NCI-H460 (cell line): ENCODE data around the gene SLC25A23. TPM values are rescaled to one million over a fixed set of nuclear protein-coding genes. Genes with fewer than 3 reads are reported as not detected.

Experiments used
- DNase-seq: peaks from one replicate; pipeline ENCODE4 v3.0.0-alpha.2; 2016; ENCODE audit warnings: low read depth; ENCODE audit errors: extremely low read depth
- total RNA-seq: library from RNA; depleted of rRNA; stranded (reverse); fragments of >200 nt; shearing (Covaris generic); gene quantifications from 2 replicates; pipeline ENCODE4 v1.2.3, GENCODE V29; 2014

SLC25A23 gene
- total RNA-seq, 1 experiment from 2014 or later, result 14.1 TPM

DNA sequence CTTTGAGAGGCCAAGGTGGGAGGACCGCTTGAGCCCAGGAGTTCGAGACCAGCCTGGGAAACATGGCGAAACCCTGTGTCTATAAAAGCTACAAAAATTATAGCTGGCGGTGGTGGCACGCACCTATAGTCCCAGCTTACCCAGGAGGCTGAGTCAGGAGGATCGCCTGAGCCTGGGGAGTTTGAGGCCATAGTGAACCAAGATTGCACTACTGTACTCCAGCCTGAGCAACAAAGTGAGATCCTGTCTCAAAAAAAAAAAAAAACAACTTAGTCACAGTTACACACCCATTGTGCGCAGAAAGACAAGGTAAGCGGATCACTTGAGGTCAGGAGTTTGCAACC lies 22.7 kb upstream of the SLC25A23 start:
- DNase-seq, result no peak

GRCh38 chr19:6481541-6482342 lies 22.1 kb upstream of the SLC25A23 start, which contains the start of gene DENND1C:
TSS of gene DENND1C (minus strand) at chr19:6481787. CDS start at chr19:6481695, 92 bp downstream.
- no peak for DNase-seq

- DNase-seq, result no peak
Observed at GRCh38 chr19:6480848-6481415, 21.3 kb upstream of the SLC25A23 start.

- DNase-seq, result no peak
Observed at GRCh38 chr19:6479836-6480398, 20.3 kb upstream of the SLC25A23 start.

DNA sequence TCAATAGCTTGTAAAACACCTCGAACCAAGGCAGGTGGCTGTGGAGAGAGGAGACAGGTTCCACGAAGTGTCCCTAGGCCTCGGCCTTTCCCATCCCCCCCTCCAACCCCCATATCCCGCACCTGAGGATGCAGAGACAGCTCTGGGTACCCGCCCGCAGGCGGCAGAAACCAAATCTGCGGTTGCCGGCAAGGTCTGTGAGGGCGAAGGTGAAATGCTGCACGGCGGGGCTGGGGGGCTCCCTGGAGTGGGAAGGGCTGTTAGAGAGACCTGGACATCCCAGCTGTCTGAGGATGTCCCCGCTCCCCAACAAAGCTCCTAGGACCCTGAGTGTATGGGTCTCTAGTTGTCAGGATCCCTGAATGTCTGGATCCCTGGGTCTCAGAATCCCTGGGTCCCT lies 19.2 kb upstream of the SLC25A23 start:
- no peak for DNase-seq

DNA sequence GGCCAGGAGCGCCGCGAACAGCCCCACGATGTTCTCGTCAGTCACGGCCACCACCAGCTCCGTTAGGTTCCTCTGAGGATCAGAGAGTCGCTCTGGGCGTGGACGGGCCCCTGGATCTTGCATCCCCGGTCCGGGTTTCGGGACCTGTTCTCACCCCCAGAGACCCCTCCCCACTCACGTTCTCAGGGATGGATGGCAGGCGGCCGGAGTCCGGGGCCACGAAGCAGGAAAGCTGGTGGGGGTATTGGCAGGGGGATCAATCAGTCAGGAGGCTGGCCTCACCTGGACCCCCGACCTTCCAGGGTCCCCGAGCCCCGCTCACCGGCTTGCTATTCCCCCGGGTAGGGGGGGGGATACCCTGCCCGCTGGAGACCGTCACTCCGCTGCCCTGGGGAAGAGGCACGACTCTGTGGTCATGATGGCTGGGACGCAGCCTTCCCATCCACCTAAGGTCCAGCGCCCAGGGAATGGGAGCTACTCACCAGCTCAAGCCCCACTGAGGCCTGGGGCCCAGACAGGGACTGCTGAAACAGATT lies 17.4 kb upstream of the SLC25A23 start:
- no peak for DNase-seq

DNA sequence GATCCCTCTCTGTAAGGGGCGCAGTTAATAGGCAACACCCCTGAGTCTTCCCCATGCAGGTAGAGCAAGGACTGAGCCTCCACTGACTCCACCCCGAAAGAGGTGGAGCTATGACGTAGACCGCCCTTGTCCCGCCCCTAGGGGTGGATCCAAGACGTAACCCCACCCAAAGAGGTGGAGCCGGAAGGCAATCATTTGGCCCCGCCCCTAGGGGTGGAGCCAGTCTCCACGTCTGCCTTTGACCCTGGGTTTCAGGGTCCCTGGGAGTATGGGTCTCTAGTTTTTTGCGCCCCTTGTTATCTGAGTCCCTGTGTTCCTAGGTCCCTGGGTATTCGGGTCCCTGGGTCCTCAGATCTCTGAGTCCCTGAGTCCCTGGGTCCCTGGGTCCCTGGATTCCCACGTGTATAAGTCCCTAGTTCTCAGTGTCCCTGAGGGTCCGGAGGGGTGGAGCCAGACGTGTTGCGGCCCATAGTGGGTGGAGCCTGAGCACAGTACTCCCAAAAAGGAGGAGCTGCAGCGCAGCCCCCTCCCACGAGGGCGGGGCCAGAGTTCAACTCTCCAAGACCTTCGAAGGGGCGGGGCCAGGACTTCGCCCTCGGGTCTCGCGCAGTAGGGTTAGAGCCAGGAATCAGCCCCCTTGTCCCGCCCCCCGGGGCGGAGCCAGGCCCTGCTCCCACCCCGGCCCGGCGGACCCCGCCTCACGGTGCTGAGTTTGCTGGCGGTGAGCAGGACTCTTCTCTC lies 16.7 kb upstream of the SLC25A23 start:
- DNase-seq, result peak; percentile 69

GRCh38 chr19:6475321-6476108 lies 15.9 kb upstream of the SLC25A23 start:
- DNase-seq, result no peak

DNA sequence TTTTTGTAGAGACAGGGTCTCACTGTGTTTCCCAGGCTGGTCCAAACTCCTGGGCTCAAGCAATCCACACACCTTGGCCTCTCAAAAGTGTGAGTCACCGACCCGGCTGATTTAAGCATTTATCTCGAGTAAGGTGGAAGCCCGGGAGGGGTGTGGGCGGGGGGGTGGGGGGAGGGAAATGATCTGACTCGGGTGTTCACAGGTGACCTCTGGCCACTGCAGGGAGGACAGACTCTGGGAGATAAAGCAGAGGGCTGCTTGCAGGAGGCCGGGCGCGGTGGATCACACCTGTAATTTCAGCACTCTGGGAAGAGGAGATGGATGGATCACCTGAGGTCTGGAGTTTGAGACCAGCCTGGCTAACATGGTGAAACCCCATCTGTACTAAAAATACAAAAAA lies 14.1 kb upstream of the SLC25A23 start:
- DNase-seq, result no peak

GRCh38 chr19:6472713-6473112 lies 13.1 kb upstream of the SLC25A23 start:
- no peak for DNase-seq

- no peak for DNase-seq
Observed at GRCh38 chr19:6471076-6471475, 11.5 kb upstream of the SLC25A23 start.

- DNase-seq, result no peak
Observed at GRCh38 chr19:6470173-6470572, 10.6 kb upstream of the SLC25A23 start.

- DNase-seq, result no peak
Observed at GRCh38 chr19:6467384-6467783, 7.8 kb upstream of the SLC25A23 start.

- DNase-seq, result no peak
Observed at GRCh38 chr19:6466526-6467248, 7.1 kb upstream of the SLC25A23 start.

DNA sequence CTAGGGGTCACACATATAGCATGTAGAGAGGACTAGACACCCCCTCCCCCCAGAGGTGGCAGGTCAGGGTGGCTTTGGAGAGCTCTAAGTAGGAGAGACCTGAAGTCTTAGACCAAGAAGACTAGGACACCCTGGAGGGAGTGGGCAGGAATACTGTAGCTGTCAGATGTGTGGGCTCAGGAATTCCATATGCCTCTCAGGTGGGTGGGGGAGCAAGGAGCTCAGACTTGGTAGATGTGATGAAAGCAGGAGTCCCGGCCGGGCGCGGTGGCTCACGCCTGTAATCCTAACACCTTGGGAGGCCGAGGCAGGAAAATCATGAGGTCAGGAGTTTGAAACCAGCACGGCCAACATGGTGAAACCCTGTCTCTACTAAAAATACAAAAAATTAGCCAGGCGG lies 6.1 kb upstream of the SLC25A23 start:
- no peak for DNase-seq

GRCh38 chr19:6465006-6465405 lies 5.4 kb upstream of the SLC25A23 start:
- no peak for DNase-seq

GRCh38 chr19:6464070-6464873 lies 4.7 kb upstream of the SLC25A23 start, which contains the start of gene CRB3:
TSS of gene CRB3 (plus strand) at chr19:6464271. CDS start at chr19:6464702, 431 bp downstream.
- DNase-seq, result no peak

- DNase-seq, result peak; percentile 93
Observed at GRCh38 chr19:6460099-6460884, 700 bp upstream of the SLC25A23 start.
